SK-N-SH treated with all-trans-retinoic acid at 6 μM for 48 hours (cell line): ENCODE results near the gene AADAC.

ENCODE experiments used
- ATAC-seq: fragments of 200-7000 bp; cut with Tn5 transposase; 3 replicates; pipeline ENCODE4 v1.9.1; 2020; ENCODE audit warnings: mild to moderate bottlenecking, moderate library complexity
- ARNTL ChIP-seq: fragments of 450-650 bp; formaldehyde crosslinking; IDR thresholded peaks from 2 replicates; pipeline ENCODE4 v1.5.0; 2020; ENCODE audit warnings: low read depth, mild to moderate bottlenecking, moderate library complexity, borderline replicate concordance
- BACH2 ChIP-seq: fragments of 250-450 bp; sonication (Bioruptor Pico); IDR thresholded peaks from 2 replicates; pipeline ENCODE4 v1.9.0; 2021; ENCODE audit warnings: mild to moderate bottlenecking, borderline replicate concordance
- CSDC2 ChIP-seq: fragments of 250-450 bp; sonication (Bioruptor Pico); IDR thresholded peaks from 2 replicates; pipeline ENCODE4 v1.5.0; 2020; ENCODE audit warnings: mild to moderate bottlenecking, moderate library complexity
- ESRRG ChIP-seq: fragments of 250-450 bp; sonication (Bioruptor Pico); IDR thresholded peaks from 2 replicates; pipeline ENCODE4 v1.6.1; 2021; ENCODE audit warnings: mild to moderate bottlenecking
- GLIS3 ChIP-seq: fragments of 250-450 bp; sonication (Bioruptor Pico); IDR thresholded peaks from 2 replicates; pipeline ENCODE4 v1.5.0; 2020; ENCODE audit warnings: mild to moderate bottlenecking, moderate library complexity
- ISL1 ChIP-seq: fragments of 250-450 bp; sonication (Bioruptor Pico); IDR thresholded peaks from 2 replicates; pipeline ENCODE4 v2.1.2; 2022; ENCODE audit warnings: mild to moderate bottlenecking, moderate library complexity
- OSR1 ChIP-seq: fragments of 250-450 bp; sonication (Bioruptor Pico); IDR thresholded peaks from 2 replicates; pipeline ENCODE4 v1.8.0; 2022; ENCODE audit warnings: moderate library complexity, mild to moderate bottlenecking, inconsistent platforms
- PPARA ChIP-seq: fragments of 250-450 bp; sonication (Bioruptor Pico); IDR thresholded peaks from 2 replicates; pipeline ENCODE4 v1.5.0; 2020; ENCODE audit warnings: mild to moderate bottlenecking, borderline replicate concordance
- RARB ChIP-seq: fragments of 250-450 bp; sonication (Bioruptor Pico); IDR thresholded peaks from 2 replicates; pipeline ENCODE4 v1.8.0; 2021; ENCODE audit warnings: mild to moderate bottlenecking, moderate library complexity
- SNAI2 ChIP-seq: fragments of 250-450 bp; sonication (Bioruptor Pico); IDR thresholded peaks from 2 replicates; pipeline ENCODE4 v1.5.0; 2020; ENCODE audit warnings: mild to moderate bottlenecking, moderate library complexity
- TCF4 ChIP-seq: fragments of 250-450 bp; sonication (Bioruptor Pico); IDR thresholded peaks from 2 replicates; pipeline ENCODE4 v1.8.0; 2021; ENCODE audit warnings: mild to moderate bottlenecking, moderate library complexity, borderline replicate concordance
- TOX ChIP-seq: fragments of 250-450 bp; sonication (Bioruptor Pico); IDR thresholded peaks from 2 replicates; pipeline ENCODE4 v1.8.0; 2021; ENCODE audit warnings: mild to moderate bottlenecking, moderate library complexity, borderline replicate concordance
- ZC3H10 ChIP-seq: fragments of 250-450 bp; sonication (Bioruptor Pico); IDR thresholded peaks from 2 replicates; pipeline ENCODE4 v1.5.1; 2021; ENCODE audit warnings: mild to moderate bottlenecking, moderate library complexity
- ZFP3 ChIP-seq: fragments of 250-450 bp; sonication (Bioruptor Pico); IDR thresholded peaks from 2 replicates; pipeline ENCODE4 v1.5.0; 2020; ENCODE audit warnings: mild to moderate bottlenecking, moderate library complexity
- ZNF565 ChIP-seq: fragments of 450-650 bp; formaldehyde crosslinking; conservative IDR thresholded peaks from 2 replicates; pipeline ENCODE4 v1.5.0; 2020; ENCODE audit warnings: low read depth, mild to moderate bottlenecking, moderate library complexity
- ZNF70 ChIP-seq: fragments of 450-650 bp; formaldehyde crosslinking; IDR thresholded peaks from 2 replicates; pipeline ENCODE4 v1.5.0; 2020; ENCODE audit warnings: mild to moderate bottlenecking, moderate library complexity
- ZNF8 ChIP-seq: fragments of 450-650 bp; formaldehyde crosslinking; IDR thresholded peaks from 2 replicates; pipeline ENCODE4 v1.5.0; 2020; ENCODE audit warnings: mild to moderate bottlenecking, moderate library complexity
- TF ChIP-seq, protein P1 (sequence below): fragments of 250-450 bp; sonication (Bioruptor Pico); IDR thresholded peaks from 2 replicates; pipeline ENCODE4 v1.5.0; 2020; ENCODE audit warnings: mild to moderate bottlenecking, moderate library complexity
- TF ChIP-seq, protein P2 (sequence below): fragments of 250-450 bp; sonication (Bioruptor Pico); IDR thresholded peaks from 2 replicates; pipeline ENCODE4 v1.8.0; 2020; ENCODE audit warnings: mild to moderate bottlenecking, moderate library complexity, borderline replicate concordance
- TF ChIP-seq, protein P3 (sequence below): fragments of 250-450 bp; sonication (Bioruptor Pico); IDR thresholded peaks from 2 replicates; pipeline ENCODE4 v1.8.0; 2021; ENCODE audit warnings: low read depth, mild to moderate bottlenecking, moderate library complexity, borderline replicate concordance
- TF ChIP-seq, protein P4 (sequence below): fragments of 250-450 bp; sonication (Bioruptor Pico); IDR thresholded peaks from 2 replicates; pipeline ENCODE4 v1.5.1; 2021; ENCODE audit warnings: mild to moderate bottlenecking, moderate library complexity
- TF ChIP-seq, protein P5 (sequence below): fragments of 250-450 bp; sonication (Bioruptor Pico); IDR thresholded peaks from 2 replicates; pipeline ENCODE4 v1.5.1; 2020; ENCODE audit warnings: low read depth, mild to moderate bottlenecking, moderate library complexity

AADAC gene

DNA sequence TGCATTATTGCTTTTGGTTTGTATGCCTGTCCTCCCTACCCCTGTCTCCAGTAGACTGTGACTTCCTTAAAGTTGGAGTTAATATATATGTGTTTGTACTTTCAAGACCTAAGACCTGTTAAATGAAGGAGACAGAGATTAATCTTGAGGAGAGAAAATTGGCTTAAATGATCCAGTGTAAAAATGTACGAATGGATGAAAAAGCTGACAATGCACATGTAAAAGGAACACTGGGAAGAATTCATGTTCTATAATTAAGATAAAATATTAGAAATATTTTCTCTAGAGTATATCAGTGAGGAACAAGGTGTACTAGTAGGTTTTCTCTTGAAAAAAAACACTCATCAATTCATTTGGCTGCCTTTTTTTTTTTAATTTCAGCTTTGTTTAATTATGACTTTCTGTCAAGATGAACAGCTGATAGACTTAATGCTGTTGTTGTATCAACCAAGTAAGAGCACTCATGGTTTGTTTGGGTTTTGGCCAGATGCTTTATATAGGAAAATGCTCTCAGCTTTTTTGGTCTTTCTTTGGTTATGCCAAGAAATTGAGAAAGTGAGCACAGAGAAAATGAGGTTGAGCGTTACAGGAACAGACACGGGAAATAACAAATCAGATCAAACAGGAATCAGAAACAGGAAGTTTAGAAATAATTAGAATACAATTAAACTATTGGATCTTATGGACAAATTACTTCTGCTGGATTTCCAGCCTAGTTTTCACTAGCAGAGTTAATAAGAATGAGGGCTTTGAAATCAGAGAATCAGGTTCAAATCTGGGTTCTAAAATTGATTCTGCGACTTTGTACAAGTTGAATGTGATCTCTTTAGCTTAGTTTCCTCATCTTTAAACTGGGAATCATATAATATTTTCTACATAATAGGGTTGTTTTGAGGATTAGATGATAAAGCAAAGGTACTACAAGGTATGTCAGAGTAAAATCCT, 38.3 kb upstream of the AADAC start:
- no peak for ATAC-seq
- TF ChIP-seq TOX (CRISPR knock-in tag) (no peak), OSR1 (CRISPR knock-in tag) (no peak), SNAI2 (CRISPR knock-in tag) (no peak), GLIS3 (CRISPR knock-in tag) (no peak), ARNTL (CRISPR knock-in tag) (no peak), ZNF70 (CRISPR knock-in tag) (no peak), ZC3H10 (CRISPR knock-in tag) (no peak), BACH2 (no peak), ZNF8 (no peak), RARB (CRISPR knock-in tag) (no peak), ISL1 (CRISPR knock-in tag) (no peak), PPARA (CRISPR knock-in tag) (no peak), ZFP3 (CRISPR knock-in tag) (no peak), ESRRG (no peak), ZNF565 (CRISPR knock-in tag) (no peak), TCF4 (CRISPR knock-in tag) (no peak)
- TF ChIP-seq, protein P1, sequence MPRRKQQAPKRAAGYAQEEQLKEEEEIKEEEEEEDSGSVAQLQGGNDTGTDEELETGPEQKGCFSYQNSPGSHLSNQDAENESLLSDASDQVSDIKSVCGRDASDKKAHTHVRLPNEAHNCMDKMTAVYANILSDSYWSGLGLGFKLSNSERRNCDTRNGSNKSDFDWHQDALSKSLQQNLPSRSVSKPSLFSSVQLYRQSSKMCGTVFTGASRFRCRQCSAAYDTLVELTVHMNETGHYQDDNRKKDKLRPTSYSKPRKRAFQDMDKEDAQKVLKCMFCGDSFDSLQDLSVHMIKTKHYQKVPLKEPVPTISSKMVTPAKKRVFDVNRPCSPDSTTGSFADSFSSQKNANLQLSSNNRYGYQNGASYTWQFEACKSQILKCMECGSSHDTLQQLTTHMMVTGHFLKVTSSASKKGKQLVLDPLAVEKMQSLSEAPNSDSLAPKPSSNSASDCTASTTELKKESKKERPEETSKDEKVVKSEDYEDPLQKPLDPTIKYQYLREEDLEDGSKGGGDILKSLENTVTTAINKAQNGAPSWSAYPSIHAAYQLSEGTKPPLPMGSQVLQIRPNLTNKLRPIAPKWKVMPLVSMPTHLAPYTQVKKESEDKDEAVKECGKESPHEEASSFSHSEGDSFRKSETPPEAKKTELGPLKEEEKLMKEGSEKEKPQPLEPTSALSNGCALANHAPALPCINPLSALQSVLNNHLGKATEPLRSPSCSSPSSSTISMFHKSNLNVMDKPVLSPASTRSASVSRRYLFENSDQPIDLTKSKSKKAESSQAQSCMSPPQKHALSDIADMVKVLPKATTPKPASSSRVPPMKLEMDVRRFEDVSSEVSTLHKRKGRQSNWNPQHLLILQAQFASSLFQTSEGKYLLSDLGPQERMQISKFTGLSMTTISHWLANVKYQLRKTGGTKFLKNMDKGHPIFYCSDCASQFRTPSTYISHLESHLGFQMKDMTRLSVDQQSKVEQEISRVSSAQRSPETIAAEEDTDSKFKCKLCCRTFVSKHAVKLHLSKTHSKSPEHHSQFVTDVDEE: no peak
- TF ChIP-seq, protein P2, sequence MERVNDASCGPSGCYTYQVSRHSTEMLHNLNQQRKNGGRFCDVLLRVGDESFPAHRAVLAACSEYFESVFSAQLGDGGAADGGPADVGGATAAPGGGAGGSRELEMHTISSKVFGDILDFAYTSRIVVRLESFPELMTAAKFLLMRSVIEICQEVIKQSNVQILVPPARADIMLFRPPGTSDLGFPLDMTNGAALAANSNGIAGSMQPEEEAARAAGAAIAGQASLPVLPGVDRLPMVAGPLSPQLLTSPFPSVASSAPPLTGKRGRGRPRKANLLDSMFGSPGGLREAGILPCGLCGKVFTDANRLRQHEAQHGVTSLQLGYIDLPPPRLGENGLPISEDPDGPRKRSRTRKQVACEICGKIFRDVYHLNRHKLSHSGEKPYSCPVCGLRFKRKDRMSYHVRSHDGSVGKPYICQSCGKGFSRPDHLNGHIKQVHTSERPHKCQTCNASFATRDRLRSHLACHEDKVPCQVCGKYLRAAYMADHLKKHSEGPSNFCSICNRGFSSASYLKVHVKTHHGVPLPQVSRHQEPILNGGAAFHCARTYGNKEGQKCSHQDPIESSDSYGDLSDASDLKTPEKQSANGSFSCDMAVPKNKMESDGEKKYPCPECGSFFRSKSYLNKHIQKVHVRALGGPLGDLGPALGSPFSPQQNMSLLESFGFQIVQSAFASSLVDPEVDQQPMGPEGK (CRISPR knock-in tag): no peak

DNA sequence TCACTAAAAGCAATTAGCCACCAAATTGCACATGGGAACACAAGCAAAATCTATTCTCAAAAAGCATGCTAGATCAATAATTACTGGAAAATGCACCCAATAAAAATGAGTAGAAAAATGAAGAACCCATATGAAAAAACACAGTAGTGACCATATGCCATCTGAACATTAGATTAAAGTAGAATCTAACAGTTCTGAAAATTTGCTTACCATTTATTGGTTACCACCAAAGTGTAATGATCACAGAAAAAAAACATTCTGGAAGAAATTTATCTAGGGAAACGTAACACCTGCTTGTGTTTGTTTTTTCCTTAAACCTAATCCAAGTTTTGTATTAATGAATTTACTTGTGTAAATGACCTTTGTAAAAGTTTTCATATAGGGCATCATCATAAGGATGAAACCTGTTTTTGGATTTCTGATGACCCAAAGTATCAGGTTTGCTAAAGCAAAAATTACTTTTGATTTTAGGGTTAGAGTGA, 37.6 kb upstream of the AADAC start:
- no peak for TF ChIP-seq GLIS3 (CRISPR knock-in tag)
- TF ChIP-seq CSDC2 (CRISPR knock-in tag): no peak
- no peak for TF ChIP-seq ESRRG
- TF ChIP-seq TOX (CRISPR knock-in tag): no peak
- no peak for TF ChIP-seq ZFP3 (CRISPR knock-in tag)
- TF ChIP-seq, protein P3, sequence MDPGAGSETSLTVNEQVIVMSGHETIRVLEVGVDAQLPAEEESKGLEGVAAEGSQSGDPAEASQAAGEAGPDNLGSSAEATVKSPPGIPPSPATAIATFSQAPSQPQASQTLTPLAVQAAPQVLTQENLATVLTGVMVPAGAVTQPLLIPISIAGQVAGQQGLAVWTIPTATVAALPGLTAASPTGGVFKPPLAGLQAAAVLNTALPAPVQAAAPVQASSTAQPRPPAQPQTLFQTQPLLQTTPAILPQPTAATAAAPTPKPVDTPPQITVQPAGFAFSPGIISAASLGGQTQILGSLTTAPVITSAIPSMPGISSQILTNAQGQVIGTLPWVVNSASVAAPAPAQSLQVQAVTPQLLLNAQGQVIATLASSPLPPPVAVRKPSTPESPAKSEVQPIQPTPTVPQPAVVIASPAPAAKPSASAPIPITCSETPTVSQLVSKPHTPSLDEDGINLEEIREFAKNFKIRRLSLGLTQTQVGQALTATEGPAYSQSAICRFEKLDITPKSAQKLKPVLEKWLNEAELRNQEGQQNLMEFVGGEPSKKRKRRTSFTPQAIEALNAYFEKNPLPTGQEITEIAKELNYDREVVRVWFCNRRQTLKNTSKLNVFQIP (CRISPR knock-in tag): no peak
- TF ChIP-seq, all 23 proteins: peak for 0
- ATAC-seq: no peak

DNA sequence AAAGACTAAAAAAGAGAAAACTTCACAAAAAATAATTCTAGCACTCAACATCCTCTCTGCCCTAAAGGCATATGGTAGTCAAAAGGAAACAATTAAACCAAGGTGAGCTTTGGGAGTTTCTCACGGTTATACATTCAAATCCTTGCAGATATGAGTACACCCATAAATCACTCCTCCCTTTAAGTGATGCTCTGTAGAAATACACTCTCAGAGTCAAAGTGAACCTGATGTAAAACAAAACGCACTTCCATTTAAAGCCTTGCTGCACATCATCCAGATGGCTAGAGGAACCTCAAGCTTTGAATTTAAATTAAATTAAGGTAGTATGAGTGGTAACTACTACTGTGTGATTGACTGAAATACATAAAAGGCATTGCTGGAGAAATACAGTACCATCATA, 36.0 kb upstream of the AADAC start:
- no peak for ATAC-seq
- TF ChIP-seq SNAI2 (CRISPR knock-in tag) (no peak), TCF4 (CRISPR knock-in tag) (no peak), RARB (CRISPR knock-in tag) (no peak), TOX (CRISPR knock-in tag) (no peak), PPARA (CRISPR knock-in tag) (no peak), ZFP3 (CRISPR knock-in tag) (no peak), ZC3H10 (CRISPR knock-in tag) (no peak), ZNF70 (CRISPR knock-in tag) (no peak), CSDC2 (CRISPR knock-in tag) (no peak), ESRRG (no peak)
- TF ChIP-seq, protein P3 (CRISPR knock-in tag): no peak
- TF ChIP-seq, protein P2 (CRISPR knock-in tag): no peak
- TF ChIP-seq, protein P4, sequence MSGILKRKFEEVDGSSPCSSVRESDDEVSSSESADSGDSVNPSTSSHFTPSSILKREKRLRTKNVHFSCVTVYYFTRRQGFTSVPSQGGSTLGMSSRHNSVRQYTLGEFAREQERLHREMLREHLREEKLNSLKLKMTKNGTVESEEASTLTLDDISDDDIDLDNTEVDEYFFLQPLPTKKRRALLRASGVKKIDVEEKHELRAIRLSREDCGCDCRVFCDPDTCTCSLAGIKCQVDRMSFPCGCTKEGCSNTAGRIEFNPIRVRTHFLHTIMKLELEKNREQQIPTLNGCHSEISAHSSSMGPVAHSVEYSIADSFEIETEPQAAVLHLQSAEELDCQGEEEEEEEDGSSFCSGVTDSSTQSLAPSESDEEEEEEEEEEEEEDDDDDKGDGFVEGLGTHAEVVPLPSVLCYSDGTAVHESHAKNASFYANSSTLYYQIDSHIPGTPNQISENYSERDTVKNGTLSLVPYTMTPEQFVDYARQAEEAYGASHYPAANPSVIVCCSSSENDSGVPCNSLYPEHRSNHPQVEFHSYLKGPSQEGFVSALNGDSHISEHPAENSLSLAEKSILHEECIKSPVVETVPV (CRISPR knock-in tag): no peak
- TF ChIP-seq, protein P5, sequence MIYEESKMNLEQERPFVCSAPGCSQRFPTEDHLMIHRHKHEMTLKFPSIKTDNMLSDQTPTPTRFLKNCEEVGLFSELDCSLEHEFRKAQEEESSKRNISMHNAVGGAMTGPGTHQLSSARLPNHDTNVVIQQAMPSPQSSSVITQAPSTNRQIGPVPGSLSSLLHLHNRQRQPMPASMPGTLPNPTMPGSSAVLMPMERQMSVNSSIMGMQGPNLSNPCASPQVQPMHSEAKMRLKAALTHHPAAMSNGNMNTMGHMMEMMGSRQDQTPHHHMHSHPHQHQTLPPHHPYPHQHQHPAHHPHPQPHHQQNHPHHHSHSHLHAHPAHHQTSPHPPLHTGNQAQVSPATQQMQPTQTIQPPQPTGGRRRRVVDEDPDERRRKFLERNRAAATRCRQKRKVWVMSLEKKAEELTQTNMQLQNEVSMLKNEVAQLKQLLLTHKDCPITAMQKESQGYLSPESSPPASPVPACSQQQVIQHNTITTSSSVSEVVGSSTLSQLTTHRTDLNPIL (CRISPR knock-in tag): no peak
